Stimulated activated naive CD4-positive, alpha-beta T cell (primary cell): ENCODE measurements around the gene FOXI1.

ENCODE experiments used
- DNase-seq, 6 experiments: peaks; one replicate each; lab custom pipeline; 2025; lab: John Stamatoyannopoulos, UW

Gene FOXI1

DNA sequence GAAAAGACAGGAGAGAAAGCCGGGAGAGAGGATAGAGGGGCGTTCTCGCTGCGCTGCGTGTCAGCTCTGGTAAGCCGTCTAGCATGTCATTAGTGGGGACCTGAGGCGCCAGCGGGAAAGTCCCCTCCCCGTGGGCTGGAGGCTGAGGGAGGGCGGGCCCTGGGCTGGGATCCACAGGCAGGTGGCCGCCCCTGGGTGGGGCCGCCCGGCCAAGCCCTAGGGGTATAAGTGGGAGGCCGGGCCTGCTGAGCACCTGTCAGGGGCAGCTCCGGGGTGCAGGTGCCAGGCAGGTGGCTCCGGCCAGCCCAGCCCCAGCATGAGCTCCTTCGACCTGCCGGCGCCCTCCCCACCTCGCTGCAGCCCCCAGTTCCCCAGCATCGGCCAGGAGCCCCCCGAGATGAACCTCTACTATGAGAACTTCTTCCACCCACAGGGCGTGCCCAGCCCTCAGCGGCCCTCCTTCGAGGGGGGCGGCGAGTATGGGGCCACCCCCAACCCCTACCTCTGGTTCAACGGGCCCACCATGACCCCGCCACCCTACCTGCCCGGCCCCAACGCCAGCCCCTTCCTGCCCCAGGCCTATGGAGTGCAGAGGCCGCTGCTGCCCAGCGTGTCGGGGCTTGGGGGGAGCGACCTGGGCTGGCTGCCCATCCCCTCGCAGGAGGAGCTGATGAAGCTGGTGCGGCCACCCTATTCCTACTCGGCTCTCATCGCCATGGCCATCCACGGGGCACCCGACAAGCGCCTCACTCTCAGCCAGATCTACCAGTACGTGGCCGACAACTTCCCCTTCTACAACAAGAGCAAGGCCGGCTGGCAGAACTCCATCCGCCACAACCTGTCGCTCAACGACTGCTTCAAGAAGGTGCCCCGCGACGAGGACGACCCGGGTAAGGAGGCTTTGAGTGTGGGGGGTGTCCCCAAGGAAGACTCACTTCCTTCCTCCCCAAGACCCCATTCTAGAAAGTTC is at the start of gene FOXI1:
Gene FOXI1 (plus strand): TSS at position 256 of the 970 bp plus-strand sequence. CDS start 61 bp downstream, at position 317.
- DNase-seq, result no peak

DNA sequence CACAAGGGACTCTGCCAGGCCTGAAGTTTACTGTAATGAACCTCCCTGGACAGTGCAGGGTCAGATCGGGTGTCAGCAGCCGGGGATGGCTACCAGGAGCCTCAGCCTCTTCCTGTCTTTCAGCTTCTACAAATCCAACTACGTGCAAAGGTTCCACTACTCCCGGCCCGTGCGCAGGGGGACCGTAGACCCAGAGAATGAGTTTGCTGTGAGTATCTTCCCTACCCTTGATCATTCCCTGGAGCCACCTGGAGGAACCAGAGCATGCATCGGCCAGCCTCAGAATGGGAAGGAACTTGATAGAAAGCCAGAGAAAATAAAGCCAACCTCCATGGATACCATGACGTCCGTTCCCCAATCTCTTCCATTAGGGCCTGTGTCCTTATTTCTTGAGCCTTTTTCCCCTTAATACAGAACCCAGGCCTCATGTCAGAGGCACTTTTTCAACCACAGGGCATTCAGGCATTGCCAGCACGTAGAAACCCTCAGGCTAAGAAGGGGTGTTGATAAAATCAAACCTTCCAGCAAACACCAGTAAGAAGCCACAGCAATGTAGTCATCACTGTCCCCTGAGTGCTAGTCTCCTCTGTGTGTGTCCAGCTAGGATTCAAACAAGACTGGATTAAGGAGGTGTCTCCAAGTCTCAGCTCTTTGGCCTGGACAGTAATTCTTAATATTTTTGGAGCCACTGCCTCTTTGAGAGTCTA is 49.0 kb upstream of the FOXI1 start:
- no peak for DNase-seq

DNA sequence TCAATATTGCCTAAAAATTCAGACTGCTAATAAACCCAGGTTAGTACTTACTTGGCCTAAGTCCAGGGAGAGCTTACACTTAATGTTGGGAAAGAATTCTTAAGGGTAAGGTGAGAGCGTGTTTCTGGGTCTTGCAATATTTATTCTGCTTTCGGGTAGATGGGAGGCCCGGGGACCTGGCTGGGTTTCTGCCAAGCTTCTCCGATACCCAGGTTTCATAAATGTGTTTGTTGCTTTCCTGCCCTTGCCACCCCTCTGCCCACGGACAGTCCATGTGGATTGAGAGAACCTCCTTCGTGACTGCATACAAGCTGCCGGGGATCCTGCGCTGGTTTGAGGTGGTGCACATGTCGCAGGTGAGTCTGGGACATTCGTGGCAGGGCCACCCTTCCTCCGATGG is 48.4 kb upstream of the FOXI1 start:
- no peak for DNase-seq

DNA sequence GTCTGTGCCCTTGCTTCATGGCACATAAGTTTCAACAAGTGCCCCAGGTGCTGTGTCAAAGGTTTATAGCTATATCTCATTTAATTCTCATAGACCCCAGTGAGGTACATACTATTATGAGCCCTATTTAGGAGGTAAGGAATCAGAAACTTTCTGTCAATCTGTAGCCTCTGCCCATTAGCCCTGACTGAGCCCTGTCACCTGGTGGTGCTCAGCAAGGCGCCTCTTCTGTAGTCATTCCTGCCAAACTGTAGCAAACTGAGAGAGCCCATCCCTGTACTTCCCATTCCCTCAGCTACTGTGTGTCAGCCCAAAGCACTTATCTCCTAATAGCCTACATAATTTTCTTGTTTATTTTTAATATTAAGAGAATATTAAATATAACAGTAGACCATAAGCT is 46.5 kb upstream of the FOXI1 start:
- DNase-seq, result no peak

DNA sequence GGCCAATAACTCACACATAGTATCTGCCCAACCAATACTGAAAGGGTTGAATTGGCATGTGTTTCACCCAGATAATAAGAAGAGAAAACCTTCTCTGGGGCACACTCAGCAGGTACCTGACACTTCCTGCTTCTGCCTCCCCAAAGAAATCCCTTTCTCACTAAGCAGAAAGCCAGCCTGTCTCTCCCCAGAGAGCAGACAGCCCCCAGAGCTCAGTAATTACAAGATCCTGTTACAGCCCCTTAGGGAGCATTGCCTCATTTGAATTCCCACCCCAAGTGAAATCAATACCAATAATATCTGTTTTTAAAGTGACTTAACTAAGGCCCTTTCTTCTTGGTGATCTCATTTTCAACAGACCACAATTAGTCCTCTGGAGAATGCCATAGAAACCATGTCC is 38.5 kb upstream of the FOXI1 start:
- no peak for DNase-seq

DNA sequence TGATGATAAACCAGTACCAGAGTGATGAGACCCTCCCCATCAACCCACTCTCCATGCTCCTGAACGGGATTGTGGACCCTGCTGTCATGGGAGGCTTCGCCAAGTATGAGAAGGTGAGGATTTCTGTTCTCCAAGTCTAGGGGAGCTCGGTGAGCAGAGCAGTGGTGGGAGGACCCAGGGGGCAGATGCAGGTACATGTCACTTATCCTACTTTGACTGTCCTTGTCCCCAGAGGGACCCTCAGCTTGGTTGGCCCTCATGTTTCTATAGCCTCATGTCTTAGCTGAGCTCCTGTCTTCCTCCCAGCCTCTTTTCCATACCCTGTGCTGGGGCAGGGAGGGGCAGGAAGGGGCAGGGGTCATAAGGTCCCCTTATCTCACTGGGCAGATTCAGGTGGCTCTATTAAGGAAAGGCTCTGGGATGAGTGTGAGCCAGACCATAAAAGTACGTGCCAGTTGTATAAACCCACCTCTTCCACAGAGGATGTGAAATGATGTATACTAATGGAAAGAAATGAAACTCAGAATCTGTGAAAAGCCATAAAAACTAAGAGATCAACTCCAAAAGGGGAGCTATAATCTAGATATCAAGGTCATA is 38.0 kb upstream of the FOXI1 start:
- DNase-seq, result no peak

DNA sequence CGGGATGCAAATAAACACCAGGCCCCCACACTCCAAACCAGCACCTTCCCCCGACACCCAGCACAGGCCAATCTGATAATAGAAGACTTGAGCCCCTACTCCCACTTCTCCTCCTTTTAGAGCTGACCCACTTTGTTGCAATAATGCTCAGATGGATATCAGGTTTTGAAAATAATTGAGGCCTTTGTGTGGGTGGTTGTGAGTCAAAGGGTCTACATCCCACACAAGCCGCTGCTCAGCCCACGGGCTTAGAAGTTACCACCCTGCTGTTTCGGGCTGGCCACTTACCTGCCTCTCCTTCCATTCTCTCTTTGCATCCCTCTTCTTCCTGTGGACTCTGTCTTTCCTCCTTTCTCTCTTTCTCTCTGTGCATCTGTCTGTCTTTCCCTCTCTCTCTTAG is 36.2 kb upstream of the FOXI1 start:
- no peak for DNase-seq

DNA sequence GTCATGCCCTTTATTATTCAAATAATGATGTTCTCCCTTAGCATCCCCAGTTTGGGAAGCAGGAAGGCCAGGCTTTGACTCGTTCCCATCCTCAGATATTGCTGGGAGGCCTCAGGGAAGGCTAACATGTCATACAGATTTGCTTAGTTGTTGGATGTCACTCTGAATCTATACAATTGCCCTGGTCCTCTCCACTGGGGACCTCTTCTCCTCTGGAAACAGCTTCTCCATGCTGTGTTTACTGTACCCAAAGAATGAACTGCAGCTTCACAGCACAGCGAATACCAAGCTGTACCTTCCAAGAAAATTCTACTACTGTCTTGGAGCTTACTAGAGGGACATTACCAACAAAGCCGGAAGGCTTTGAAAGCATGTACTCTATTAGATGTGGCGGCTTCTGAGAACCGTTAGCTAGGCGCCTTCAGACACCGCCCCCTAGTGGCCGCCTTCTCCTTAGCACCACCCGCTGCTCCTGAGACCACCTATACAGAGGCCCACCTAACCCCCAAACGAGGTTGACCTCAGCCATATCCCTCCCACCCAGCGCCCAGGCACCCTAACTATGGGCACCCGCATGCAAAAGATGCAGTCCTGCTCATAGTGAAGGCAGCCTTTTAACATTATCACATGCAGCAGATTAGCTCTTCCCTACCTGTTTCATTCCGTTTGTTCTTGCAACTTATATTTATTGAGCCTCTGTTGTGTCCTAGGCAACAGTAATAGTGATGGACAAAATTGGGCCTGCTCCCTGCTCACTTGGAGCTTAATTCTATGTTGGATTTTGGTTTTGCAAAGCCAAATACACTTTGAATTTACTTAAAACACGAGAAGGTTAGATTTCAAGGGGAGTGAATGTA is 34.9 kb upstream of the FOXI1 start:
- no peak for DNase-seq

DNA sequence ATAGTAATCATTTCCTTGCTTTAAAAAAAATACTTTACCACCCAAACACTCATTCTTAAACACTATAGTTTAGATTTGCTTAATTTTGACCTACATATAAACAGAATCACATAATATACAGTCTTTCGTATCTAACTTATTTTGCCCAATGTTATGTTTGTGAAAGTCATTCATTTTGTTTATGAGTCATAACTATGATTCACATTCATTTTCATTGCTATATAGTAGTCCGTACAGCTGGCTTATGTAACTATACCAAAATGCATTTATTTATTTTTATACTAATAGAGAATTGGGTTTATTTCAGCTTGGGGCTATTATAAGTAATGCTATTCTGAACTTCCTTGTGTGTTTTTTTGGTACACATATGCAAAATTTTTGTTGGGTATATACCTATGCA is 33.9 kb upstream of the FOXI1 start:
- no peak for DNase-seq

DNA sequence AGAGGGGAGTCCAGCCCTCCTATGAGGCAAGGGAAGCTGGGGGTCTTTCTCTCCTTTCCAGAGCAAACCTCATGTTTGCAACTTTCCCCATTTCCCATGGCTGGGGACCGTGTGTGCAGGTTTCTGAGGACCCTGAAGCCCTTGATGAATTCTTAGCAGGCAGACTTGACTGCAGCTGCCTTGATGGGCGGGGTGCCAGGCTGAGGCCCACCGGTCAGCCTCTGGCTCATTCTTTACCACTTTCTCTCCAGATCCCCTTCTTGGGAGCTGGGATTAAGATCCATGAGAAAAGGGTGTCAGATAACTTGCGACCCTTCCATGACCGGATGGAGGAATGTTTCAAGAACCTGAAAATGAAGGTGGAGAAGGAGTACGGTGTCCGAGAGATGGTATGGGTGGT is 30.0 kb upstream of the FOXI1 start:
- DNase-seq, result no peak

DNA sequence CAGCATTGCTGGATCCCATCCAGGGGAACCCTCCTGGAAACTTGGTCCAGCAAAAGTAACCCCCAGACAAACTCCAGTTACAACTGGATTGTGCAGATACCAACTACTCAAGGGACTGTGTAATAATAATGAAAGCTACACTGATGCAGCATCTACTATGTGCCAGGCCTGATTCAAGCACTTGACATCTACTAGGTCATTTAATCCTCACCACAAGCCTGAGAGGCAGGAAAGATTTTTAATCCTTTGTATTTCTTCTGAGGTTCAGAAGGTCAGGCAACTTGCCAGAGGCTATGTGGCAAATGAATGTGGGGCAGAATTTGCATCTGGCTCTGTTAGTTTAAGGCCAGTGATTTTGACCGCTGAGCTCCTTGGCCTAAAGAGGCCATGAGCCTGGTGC is 29.5 kb upstream of the FOXI1 start:
- DNase-seq, result no peak

DNA sequence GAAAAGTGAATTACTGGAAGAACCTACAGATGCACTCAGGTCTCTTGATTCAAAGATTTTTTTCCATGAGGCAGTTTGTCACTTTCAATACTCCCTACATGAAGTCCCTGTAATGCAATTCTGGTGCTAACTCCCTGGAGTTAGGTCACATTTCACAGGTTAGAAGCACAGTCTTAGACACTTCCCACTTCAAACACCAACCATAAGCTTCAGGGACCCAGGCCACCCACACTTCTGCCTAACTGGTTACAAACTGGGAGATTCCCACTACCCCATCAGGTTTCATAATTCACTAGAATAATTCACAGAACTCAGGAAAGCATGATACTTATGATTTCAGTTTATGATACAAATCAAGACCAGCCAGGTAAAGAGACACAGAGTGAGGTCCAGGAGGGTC is 29.0 kb upstream of the FOXI1 start:
- DNase-seq, result no peak

DNA sequence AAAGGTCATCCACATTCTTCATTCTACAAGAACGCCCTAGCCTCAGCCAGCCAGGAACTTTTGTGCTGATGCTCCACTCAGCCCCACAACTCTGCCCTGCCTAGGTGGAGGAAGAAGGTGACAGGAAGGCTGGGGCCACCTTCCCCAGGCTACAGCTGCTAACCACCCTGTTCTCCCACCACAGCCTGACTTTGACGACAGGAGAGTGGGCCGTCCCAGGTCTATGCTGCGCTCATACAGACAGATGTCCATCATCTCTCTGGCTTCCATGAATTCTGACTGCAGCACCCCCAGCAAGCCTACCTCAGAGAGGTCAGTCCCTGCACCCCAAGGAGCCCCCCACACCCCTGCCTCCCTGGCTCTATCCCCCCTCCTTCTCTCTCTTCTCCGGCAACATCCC is 28.2 kb upstream of the FOXI1 start:
- DNase-seq, result no peak

DNA sequence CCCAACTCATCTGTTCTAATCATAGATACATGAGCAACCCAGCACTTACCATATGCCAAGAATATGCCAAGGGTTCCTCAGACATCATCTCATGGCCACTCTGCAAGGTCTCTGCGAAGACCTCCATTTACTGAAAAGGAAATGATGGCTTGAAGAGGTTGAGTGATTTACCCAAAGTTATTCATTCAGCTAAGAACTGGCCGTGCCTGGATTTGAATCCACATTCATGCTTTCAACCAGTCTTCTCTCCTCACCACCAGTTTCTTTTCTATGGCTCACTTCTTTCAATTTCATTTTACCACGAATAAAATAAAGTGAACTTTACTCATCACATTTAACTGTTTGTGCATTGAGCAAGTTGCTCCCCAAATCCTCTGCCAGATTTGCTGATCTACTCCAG is 27.2 kb upstream of the FOXI1 start:
- DNase-seq, result no peak

DNA sequence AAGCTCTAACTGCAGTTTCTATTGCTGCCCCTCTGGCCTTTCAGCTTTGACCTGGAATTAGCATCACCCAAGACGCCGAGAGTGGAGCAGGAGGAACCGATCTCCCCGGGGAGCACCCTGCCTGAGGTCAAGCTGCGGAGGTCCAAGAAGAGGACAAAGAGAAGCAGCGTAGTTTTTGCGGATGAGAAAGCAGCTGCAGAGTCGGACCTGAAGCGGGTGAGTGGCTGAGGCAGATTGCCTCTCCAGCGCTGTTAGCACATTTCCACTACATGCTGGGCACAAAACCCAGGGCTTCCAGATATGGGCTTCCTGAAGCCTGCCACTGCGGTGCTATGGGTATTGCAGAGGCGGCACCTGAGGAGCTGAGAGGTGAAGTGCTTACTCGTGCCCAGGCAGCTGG is 26.8 kb upstream of the FOXI1 start:
- no peak for DNase-seq

DNA sequence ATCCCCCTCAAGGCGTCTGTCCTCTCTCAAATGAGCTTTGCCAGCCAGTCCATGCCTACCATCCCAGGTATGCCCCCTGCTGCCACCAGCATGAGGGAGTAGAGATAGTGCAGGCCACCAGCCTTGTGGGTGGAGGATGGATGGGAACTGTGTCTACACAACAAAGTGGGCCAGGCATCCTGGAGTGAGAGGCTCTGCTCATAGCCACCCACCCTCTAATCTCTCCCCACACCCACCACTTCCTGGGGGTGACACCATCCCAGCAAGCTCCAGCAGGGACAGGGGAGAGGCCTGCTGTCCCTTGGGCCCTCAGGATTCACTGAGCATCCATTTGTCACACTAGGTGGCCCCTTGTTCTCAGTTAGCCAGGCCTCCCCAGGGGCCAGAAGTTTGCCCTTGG is 25.5 kb upstream of the FOXI1 start:
- no peak for DNase-seq

DNA sequence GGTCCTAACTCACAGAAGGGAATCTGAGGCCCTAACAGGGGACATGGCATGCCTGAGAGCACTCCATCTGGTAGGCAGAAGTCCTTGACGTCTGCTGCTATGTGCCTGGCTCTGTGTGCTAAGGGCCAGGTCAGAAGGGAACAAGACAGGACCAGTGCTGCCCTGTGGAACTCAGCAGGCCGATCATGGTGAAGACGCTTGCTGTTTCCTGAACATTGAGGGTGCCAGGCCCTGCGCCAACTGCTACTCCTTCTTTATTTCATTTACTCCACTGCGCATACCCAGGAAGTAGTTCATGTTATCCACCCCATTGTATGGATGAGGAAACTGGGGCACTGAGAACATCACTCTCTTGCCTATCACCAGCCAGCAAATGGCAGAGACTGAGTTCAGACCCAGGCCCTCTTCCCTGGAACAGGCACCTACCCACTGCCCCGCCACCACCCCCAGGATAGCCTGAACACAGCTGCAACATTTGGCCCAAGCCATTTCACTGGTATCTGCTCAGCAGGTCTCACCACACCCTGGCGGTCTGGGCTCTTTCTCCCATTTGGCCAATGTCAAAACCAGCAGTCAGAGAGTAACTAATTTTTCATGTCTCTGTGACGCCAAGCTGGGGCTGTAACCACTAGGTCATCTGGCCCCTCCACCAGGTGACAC is 24.8 kb upstream of the FOXI1 start:
- no peak for DNase-seq

DNA sequence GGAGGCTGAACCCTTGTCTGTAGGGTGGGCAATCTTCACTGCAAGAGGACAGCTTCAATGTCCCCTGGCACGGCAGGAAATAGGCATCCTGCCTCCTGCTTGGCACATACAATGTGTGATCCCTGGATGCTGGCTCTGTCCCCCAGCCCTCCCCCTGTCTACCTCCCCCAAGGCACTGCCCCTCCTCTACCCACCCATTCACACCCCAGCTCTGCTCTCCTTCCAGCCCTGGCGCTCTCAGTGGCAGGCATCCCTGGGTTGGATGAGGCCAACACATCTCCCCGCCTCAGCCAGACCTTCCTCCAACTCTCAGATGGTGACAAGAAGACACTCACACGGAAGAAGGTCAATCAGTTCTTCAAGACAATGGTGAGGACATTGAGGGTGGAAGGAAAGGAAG is 24.1 kb upstream of the FOXI1 start:
- DNase-seq, result no peak

DNA sequence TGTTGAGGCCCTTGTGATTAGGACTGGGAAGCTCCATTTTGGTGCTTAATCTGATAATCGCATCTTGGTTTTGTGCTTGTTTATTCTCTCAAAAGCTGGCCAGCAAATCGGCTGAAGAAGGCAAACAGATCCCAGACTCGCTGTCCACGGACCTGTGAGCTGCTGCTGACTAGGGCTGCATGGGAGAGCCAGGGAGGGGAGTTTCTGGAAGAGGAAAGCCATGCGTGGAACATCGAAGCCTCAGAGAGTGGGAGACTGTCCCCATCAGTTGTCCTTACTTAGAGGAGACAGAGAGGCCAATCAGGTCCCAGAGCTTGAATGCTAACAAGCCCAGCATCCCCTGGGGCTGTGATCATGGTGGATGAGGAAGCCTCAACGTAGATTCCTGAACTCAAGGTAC is 23.0 kb upstream of the FOXI1 start:
- DNase-seq, result no peak

DNA sequence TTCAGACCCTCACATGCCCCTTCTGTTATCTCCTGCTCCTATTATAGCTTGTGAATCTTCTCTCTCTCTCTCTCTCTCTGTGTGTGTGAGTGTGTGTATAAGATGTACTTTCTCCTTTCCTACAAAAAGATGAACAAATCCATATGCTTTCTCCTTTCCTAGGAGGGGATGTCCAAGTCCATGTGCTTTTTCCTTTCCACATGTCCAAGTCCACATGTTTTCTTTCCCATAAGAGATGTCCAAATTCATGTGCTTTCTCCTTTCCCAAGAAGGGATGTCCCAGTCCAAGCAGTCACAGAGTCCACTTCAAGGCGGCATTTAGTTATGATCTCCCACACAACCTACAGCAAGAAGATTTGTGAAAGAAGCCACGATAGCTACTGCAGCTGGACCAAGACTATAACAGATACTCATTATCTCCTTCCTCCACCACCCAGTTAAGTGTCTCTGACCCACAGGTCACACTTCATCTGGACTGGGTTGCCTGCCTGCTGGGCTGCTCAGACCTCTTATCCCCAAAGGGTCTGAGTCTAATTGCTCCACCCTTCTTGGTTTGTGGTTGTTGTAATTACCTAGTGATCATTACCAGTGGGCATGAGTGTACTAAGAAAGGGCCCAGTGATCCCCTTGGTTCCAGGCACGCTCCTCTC is 18.4 kb upstream of the FOXI1 start:
- DNase-seq, result no peak
